ENCODE measurements around the gene KCNJ15.

DNA sequence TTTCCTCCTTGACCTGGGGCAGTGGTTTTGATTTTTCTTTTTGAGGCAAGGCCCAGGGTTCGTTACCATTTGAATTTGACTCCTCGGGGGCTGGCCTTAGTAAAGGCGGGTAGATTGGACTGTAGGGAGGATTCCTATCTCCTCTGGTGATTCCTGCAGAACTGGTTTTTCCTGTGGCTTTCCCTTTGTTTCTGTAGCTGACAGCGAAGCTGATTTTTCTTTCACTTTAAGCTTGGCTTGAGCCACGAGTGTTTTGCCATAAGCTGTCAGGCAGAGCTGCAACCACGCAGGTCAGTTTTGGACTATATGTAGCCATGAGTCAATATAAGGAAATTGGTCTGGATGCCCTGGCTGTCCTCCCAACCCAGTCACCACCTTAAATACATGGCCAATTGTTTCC lies 28.7 kb upstream of the KCNJ15 start:
- no peak for TF ChIP-seq CTCF (IDR thresholded peaks at IDR 0.05)
- no peak for TF ChIP-seq EZH2 (IDR thresholded peaks at IDR 0.05; ENCODE audit: borderline replicate concordance, insufficient read depth, low read depth, low read length, poor library complexity, severe bottlenecking)

Data from B cell (primary cell).